Hematopoietic multipotent progenitor cell (in vitro differentiated cells): Measurements from ENCODE around the gene TMEM42. TPM values are rescaled to one million over a fixed set of nuclear protein-coding genes. Genes with fewer than 3 reads are reported as not detected.

Source experiments
- DNase-seq, 3 donors: peaks; one replicate each; pipeline ENCODE4 v3.0.0-alpha.2; 2011 to 2015; ENCODE audit warnings: low read depth in 2 of 3, low spot score in 2 of 3
- total RNA-seq: library from RNA; depleted of rRNA; stranded (reverse); fragments of >200 nt; gene quantifications from one replicate; pipeline ENCODE4 v1.2.3, GENCODE V29; 2012

The TMEM42 gene
- total RNA-seq, 1 donor, result 27.5 TPM

- no peak for DNase-seq
Measured at GRCh38 chr3:44870375-44871061, 8.8 kb downstream of the TMEM42 start.

GRCh38 chr3:44874308-44874707, 12.6 kb downstream of the TMEM42 start, which contains the start of gene TGM4:
Gene TGM4, plus strand, starts transcription at chr3:44874608. Its CDS starts 71 bp downstream, at chr3:44874679.
- DNase-seq, result no peak

GRCh38 chr3:44875596-44875995, 13.9 kb downstream of the TMEM42 start:
- no peak for DNase-seq

- no peak for DNase-seq
Measured at GRCh38 chr3:44877333-44877732, 15.6 kb downstream of the TMEM42 start.

GRCh38 chr3:44880284-44880683, 18.6 kb downstream of the TMEM42 start:
- no peak for DNase-seq

GRCh38 chr3:44883213-44883955, 21.7 kb downstream of the TMEM42 start:
- DNase-seq, result no peak

- DNase-seq, result no peak
Measured at GRCh38 chr3:44883999-44884431, 22.3 kb downstream of the TMEM42 start.

GRCh38 chr3:44885618-44886017, 23.9 kb downstream of the TMEM42 start:
- DNase-seq, result no peak

- no peak for DNase-seq
Measured at GRCh38 chr3:44886561-44886960, 24.8 kb downstream of the TMEM42 start.

- DNase-seq, result no peak
Measured at GRCh38 chr3:44887101-44887500, 25.4 kb downstream of the TMEM42 start.

GRCh38 chr3:44890258-44890657, 28.5 kb downstream of the TMEM42 start:
- DNase-seq, result no peak

- DNase-seq, result no peak
Measured at GRCh38 chr3:44890852-44891251, 29.1 kb downstream of the TMEM42 start.

- no peak for DNase-seq
Measured at GRCh38 chr3:44892689-44893088, 31.0 kb downstream of the TMEM42 start.

GRCh38 chr3:44893097-44893496, 31.4 kb downstream of the TMEM42 start:
- DNase-seq, result no peak

GRCh38 chr3:44894485-44894884, 32.8 kb downstream of the TMEM42 start:
- DNase-seq, result no peak

GRCh38 chr3:44896440-44896839, 34.7 kb downstream of the TMEM42 start:
- DNase-seq, result no peak

- DNase-seq, result no peak
Measured at GRCh38 chr3:44899683-44900367, 38.1 kb downstream of the TMEM42 start.

GRCh38 chr3:44902628-44903027, 40.9 kb downstream of the TMEM42 start:
- DNase-seq, result no peak

GRCh38 chr3:44903314-44903713, 41.6 kb downstream of the TMEM42 start:
- no peak for DNase-seq

- DNase-seq, result no peak
Measured at GRCh38 chr3:44903751-44904150, 42.0 kb downstream of the TMEM42 start.

GRCh38 chr3:44905446-44906157, 43.9 kb downstream of the TMEM42 start:
- no peak for DNase-seq
